Stimulated activated CD4-positive, alpha-beta T cell treated with anti-CD3 and anti-CD28 coated beads, Interleukin-1b, Interleukin-23, amount 100 ng/mL, for 1 hour (primary cell): Measurements from ENCODE around the gene CD6.

Experiments
- DNase-seq, 2 donors: peaks; one replicate each; pipeline ENCODE4 v3.0.0-alpha.2; 2020; ENCODE audit warnings: low read depth in 2 of 2

CD6 gene

DNA sequence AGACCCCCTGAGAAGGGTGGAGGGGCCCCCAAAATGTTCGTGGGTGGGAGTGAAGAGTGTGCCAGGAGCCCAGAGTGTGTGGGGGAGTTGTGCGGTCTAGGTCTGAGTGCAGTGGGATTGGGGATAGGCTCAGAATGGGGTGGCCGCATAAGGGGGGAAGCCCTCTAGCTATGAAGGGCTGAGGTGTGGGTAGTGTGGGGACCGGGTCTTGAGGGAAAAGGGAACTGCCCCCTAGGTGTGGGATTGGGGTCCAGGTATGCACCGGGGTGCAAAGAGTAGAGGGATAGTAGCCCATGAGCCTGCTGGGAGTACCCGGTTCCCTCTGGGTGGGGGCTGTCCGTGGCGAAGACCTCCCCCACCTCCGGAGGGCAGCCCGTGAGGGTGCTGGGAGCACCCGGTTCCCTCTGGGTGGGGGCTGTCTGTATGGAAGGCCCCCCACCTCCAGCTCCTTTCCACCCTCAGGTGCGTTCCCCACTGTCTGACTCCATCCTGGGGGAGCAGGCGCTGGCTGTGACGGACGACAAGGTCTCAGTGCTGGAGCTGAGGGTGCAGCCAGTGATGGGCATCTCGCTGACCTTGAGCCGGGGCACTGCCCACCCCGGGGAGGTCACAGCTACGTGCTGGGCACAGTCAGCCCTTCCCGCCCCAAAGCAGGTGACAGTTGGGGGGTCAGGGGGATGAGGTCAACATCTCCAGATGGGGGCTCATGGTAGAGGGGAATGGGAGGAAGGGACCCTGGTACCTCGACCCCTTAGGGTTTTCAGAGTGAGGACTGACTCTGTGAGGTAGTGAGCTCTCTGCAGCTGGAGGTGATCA lies 36.5 kb upstream of the CD6 start:
- no peak for DNase-seq

DNA sequence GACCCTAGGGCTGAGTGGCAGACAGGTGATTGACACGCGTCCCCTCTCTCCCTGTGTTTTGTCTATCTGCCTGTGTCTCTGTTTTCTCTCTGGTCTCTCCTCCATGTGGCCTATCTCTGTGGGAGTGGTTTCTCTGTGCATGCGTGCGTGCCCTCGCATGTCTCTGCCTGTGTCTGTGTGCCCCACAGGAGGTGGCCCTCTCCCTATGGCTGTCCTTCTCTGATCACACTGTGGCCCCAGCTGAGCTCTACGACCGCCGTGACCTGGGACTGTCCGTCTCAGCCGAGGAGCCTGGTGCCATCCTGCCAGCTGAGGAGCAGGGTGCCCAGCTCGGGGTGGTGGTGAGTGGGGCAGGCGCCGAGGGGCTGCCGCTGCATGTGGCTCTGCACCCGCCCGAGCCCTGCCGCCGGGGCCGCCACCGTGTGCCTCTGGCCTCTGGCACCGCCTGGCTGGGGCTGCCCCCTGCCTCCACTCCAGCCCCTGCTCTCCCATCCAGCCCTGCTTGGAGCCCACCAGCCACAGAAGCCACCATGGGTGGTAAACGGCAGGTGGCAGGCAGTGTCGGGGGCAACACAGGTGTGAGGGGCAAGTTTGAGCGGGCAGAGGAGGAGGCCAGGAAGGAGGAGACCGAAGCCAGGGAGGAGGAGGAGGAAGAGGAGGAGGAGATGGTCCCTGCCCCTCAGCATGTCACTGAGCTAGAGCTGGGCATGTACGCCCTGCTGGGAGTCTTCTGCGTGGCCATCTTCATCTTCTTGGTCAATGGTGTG lies 35.6 kb upstream of the CD6 start:
- DNase-seq = no peak

DNA sequence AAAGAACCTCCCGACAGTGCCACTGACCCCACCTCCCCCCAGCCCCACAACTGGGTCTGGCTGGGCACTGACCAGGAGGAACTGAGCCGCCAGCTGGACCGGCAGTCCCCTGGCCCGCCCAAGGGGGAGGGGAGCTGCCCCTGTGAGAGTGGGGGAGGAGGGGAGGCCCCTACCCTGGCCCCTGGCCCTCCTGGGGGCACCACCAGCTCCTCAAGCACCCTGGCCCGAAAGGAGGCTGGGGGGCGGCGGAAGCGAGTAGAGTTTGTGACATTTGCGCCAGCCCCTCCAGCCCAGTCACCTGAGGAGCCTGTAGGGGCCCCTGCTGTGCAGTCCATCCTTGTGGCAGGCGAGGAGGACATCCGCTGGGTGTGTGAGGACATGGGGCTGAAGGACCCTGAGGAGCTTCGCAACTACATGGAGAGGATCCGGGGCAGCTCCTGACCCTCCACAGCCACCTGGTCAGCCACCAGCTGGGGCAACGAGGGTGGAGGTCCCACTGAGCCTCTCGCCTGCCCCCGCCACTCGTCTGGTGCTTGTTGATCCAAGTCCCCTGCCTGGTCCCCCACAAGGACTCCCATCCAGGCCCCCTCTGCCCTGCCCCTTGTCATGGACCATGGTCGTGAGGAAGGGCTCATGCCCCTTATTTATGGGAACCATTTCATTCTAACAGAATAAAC lies 34.9 kb upstream of the CD6 start:
- no peak for DNase-seq

DNA sequence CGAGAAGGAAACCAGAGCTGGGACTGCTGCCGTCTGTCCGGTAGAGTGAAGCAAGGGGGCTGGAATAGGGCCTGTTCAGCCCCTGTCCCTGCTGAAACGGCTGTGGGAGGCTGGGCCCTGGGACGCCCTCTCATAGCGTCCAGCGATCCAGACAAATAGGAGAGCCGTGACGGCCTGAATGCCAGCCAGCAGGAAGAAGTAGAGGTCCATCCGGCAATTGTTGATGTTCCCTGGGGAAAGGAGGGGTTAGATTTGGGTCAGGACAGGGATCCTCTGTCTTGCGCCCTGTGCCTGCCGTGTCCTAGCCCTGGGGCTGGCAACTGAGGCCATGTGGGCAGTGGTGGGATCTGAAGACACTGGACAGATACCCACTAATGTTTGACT lies 34.3 kb upstream of the CD6 start:
- no peak for DNase-seq

DNA sequence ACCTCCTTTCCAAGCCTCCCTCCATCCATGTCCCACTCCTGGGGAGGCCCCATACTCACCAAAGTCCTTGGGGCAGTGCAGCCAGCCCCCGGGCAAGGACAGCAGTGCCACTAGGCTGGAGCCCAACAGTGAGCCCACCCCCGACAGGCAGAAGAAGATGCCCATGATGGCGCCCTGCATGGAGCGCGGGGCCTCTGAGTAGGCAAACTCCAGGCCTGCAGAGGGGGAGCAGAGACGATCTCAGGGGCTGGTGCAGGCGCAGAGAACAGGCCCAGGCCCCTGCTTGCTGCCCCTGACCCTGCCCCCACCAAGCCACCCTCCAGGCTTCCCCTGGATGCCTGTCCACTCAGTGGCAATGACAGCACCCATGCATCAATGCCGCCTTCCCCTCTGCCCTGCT lies 33.7 kb upstream of the CD6 start:
- DNase-seq = no peak

DNA sequence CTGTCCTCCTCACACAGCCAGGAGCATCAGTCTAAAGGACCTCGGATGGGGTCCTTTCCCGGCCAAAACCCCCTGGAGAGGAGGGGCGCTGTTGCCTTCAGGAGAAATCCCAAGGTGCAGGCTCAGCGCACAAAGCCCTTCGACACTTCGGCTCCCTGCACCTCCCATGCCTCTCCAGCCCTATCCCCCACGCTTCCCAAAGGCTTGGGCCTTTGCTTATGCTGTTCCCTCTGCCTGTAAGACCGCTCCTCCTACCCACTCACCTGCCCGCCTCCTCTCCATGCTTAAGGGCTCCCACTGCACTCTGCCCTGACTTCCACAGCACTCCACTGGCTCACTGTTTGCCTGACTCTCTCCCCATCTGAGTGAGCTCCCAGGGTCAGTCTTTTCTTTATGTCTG lies 33.0 kb upstream of the CD6 start:
- no peak for DNase-seq

DNA sequence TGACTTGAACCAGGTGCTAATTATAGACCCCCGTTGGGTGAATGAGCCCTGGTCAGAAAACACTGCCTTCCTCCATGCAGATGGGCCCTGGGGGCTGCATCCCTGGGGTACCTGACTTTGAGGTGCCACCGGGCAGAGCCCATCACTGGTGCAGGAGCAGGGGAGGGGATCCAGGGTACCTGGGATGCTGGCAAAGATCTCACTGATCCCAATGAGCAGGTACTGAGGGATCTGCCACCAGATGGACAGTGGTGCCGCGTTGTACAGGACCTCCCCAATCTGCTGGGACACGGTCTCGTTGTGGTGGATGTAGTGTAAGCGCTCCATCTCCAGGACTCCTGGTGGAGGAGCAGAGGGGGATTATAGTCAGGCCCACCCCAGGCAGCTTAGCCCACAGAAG lies 32.2 kb upstream of the CD6 start:
- no peak for DNase-seq

DNA sequence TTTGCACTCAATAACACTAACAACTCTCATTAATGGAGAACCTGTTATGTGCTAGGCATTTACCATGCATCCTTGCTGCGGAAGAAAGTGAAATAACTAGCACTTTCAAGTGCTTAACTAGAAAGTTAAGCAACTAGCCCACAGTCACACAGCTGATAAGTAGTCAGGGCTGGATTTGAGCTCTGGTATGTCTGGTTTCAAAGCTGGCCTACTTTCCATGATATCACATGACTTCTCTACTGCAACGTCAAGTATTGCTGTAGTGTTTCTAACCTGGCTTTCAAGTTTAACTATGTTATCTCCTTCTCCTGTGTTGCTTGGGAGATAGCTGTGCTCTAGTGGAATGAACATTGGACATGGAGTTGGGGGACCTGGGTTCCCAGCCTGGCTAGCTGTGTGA lies 31.6 kb upstream of the CD6 start:
- DNase-seq = no peak

DNA sequence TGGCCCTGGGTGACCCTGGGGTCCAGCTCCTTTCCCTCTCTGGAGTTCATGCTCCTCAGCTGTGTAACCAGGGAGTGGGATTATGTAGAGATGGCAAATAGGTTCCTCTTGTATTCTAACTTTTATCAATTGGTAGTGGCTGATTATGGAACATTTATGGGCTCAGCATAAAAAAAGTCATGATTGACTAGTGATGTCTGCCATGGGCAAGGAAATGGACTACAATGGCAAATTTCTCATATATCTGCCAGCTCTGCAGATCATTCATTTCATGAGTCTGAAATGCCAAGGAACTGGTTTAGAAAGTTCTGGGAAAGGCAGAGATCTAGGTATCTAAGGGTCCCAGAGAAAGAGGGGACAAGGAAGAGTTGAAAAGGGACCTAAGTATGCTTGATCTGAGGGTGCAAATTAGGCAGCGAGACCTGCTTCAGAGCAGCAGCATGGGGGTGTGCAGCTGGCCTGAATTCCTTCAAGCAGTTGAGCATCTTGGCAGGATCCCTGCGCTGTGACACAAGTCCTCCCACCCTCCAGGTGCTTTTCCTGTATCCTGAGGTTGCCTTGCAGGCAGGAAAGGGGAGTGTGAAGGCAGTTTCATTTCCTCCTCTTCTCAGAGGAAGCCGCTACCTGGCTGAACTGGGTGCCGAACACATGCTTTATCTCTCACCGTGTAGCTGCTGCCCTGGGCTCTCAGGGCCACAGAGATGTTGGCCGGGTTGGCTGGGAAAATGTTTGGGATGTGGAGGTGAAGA lies 29.9 kb upstream of the CD6 start:
- DNase-seq = no peak

DNA sequence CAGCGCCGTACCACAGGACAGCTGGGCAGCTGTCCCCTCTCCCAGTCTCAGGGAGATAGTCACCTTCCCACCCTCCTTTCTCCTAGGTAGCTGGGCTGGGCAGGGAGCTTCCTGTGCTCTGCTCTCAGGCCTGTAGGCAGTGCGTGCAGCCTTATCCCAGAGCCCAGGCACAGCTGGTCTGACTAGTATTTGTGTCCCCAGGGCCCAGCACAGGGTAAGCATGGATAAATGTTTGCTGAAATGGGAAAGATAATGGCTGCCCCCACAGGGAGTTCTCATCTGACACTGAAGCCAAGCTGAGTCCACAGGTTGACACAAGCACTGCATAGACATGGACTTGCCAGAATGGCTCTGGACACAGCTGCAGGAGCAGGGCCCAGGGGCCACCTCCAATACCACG lies 29.3 kb upstream of the CD6 start:
- DNase-seq = no peak

DNA sequence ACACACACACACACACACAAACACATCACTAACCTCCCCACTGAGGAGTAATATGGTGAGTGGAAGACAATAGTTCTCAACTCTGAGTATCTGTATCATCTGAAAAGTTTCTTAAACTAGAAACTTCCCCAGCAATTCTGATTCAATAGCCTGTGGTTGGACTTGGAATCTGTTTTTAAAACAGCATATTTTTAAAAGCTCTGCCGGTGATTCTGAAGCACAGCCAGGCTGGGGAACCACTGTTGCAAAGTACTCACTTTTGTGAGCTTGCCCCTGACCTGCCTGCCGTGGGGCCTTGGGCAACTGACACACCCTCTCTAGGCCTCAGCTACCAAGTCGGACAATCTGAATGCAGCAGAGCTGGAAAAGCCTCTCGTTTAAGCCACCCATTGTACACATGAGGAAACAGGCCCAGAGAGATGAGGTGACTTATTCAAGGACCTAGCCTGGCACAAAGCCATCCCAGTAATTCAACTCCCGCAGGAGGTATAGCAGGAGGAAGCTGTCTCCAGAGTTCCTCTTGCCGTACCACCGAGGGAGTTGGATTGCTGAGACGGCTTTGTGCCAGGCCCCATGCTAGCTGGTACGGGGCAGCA lies 28.4 kb upstream of the CD6 start:
- no peak for DNase-seq

DNA sequence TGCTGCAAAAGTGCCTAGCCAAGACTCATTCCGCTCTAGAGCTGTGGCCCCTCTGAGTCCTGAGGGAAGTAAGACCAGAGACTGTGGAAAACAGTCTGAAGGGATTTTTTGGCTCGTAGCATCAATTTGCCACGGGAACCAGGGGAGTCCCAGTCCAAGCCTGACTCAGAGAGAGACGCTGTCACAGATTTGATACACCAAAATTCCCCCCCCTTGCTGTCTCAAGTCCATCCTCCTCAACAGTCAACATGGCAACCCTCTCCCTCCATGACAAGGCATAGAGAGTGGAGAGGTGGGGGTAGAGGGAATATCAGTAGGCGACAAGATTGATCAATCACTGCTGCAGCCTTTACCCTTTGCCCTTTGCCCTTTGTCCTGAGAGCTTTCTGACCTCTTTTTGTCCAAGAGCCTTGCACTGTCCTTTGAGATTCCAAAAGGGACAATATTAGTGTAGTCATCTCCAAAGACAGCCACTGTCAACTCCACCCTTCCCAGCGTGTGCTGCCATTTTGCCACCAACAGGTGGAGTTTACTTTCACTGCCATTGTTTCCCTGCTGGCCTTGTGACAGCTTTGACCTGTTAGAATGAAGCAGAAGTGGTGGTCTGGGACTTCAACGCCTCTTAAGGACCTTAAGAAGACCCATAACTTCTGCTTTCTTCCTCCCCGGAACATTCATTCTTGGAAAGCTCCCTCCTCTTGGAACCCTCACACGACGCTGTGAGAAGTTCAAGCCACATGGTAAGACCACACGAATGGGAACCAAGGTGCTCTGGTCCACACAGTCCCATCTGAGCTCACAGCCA lies 26.8 kb upstream of the CD6 start:
- DNase-seq = no peak

DNA sequence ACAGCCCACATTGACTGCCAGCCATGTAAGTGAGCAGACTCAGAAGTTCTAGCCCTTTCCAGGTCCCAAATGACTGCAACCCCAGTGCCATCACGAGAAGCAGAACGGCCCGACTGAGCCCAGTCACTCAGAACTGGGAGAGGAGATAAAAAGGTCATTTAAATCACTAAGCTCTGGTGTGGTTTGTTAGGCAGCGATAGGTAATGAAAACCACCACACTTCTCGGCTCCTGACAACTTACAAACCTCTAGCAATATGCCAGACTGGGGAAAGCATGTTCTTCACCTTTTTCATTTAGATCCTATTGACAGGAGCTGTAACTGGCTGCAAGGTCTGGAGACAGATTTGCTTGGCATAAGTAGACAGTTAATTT lies 26.2 kb upstream of the CD6 start:
- no peak for DNase-seq

DNA sequence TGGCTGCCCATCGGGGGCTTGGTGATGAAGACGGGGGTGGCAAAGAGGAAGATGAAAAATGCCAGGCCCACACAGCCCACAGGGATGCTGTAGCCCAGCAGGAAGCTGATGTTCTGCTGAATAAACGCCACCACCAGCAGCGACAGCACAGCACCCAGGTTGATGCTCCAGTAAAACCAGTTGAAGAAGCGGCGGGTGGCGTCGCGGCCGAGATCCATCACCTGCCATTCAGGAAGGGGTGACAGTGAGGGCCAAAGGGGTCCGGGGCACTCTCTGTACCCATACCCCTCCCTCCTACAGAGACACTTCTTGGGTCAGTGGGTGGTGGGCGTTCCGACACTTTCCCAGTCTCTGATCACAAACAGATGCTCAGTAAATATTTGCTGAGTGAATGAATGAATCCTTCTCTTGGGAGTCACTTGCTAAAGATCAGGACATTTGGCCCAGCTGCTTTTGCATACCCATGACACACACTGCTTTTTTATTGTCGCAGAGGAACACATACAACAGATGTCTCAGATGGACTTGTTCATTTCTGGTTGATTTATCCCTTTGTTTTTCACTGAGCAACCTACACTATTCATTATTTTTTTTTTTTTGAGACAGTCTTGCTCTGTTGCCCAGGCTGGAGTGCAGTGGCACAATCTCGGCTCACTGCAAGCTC lies 24.7 kb upstream of the CD6 start:
- DNase-seq = no peak

DNA sequence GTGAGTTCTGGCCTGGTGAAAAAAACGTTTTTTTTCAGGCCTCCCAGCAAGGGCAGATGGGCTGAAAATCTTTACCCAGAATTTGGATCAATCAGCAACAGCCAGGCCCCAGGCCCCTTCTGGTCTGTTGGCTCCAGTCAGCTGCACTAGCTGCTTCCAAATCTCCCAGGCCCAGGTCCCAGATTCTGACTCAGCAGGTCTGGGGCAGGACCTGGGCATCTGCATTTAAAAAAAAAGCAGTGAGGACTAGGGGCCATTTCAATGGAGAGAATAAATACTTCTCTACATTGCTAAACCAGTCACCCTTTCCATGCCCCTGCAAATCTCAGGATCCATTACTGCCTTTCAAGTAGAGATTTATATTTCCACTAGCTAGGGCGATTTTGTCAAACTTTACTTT lies 23.8 kb upstream of the CD6 start:
- no peak for DNase-seq

DNA sequence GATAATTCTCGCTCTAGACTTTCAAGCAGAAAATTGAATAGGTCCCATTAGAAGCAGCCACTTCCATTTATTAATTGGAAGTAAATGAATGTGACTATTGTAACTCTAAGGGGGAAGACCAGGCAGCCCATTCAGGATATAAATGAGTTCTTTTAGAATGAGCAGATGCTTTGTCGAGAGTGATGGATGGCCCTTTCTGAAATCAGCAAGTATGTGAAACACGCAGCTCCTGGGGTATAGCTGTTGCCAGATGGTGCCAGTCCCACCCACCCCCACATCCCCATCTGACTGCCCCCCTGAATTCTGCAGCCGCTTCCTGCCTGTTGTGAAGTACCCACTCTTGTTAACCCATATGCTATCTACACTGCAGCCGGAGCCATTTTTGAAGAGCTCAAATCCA lies 23.2 kb upstream of the CD6 start:
- DNase-seq = no peak

DNA sequence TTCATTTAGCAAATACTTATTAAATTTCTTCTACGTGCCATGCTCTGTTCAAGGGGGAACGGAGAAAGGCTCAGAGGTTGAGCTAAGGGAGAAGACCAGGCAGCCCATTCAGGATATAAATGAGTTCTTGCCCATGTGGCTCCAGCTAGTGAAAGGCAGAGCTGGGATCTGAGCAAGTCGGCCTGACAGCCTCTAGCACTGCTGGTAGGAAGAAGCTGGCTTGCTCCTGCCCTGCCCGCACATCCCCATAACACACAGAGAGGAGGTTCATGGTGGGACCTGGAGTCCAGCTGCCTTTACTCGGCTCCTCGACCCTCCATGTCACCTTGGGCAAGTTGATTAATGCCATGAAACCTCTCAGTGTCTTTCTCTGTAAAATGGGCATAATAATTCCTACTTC lies 21.5 kb upstream of the CD6 start:
- DNase-seq = no peak

DNA sequence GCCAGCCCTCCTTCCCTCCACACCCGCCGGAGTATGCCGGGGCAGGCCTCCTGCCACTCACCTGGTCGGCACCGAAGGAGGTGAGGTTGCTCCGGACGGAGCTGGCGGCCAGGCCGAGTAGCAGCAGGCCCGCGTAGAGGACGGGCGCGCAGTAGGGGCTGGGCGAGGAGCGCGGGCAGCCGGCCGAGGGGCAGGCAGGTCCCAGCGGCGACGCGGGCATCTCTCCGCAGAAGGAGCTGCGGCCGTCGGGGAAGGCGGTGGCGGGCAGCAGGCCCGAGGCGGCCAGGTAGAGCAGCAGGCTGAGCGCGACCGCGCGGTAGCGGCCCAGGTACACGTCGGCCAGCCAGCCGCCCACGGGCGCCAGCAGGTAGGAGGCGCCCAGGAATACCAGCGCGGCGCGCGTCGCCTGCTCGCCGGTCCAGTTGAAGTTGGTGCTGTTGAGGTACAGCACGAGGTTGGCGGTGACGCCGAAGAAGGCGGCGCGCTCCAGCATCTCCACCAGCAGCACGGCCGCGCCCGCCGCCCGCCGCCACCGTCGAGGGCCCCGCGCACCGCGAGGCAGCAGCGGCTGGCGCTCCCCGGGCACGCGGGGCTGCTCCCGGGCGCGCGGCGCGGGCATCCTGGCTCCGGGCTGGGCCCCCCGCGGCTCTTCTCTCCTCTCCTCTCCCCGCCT lies 20.4 kb upstream of the CD6 start:
- DNase-seq = no peak

DNA sequence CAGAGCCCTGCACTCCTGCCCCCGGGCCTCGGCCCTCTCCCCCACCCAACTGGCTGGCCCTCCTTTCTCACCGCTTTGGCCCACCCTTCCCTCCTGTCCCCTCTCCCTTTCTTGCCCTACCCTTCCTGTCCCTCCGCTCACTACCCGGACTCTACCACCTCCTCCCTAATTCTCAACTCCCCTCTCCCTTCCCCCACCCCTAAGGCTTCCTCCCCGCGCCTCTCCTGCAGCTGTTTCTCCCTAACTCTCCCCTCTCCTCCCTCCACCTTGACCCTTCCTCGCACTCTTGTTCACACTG lies 19.9 kb upstream of the CD6 start:
- DNase-seq = no peak
